ENCODE data around the gene UBXN11.
"Not testable (repeated sequence)": the region's sequence is repeated elsewhere in the genome, so short reads cannot be mapped to it uniquely, and the experiment has no call there.

UBXN11 gene

GRCh38 chr1:26336477-26337205 is 30.2 kb upstream of the UBXN11 start:
- DNase-seq (ENCODE audit: low spot score): peak; percentile 65

- DNase-seq (ENCODE audit: low spot score): no peak
Measured at GRCh38 chr1:26335774-26336476, 29.5 kb upstream of the UBXN11 start.

GRCh38 chr1:26333312-26333711 is 26.9 kb upstream of the UBXN11 start:
- DNase-seq (ENCODE audit: low spot score): not testable (repeated sequence)

GRCh38 chr1:26330276-26330675 is 23.8 kb upstream of the UBXN11 start:
- no peak for DNase-seq (ENCODE audit: low spot score)

GRCh38 chr1:26329380-26329779 is 22.9 kb upstream of the UBXN11 start:
- DNase-seq (ENCODE audit: low spot score): not testable (repeated sequence)

GRCh38 chr1:26328597-26328996 is 22.2 kb upstream of the UBXN11 start:
- no peak for DNase-seq (ENCODE audit: low spot score)

GRCh38 chr1:26327956-26328362 is 21.5 kb upstream of the UBXN11 start:
- DNase-seq (ENCODE audit: low spot score): no peak

- DNase-seq (ENCODE audit: low spot score): no peak
Measured at GRCh38 chr1:26324550-26324949, 18.1 kb upstream of the UBXN11 start.

- DNase-seq (ENCODE audit: low spot score): no peak
Measured at GRCh38 chr1:26323382-26323781, 16.9 kb upstream of the UBXN11 start.

- DNase-seq (ENCODE audit: low spot score): no peak
Measured at GRCh38 chr1:26322042-26322331, 15.6 kb upstream of the UBXN11 start.

- DNase-seq (ENCODE audit: low spot score): peak; percentile 87
Measured at GRCh38 chr1:26321315-26322041, 15.0 kb upstream of the UBXN11 start.

- DNase-seq (ENCODE audit: low spot score): no peak
Measured at GRCh38 chr1:26320896-26321295, 14.5 kb upstream of the UBXN11 start.

- DNase-seq (ENCODE audit: low spot score): no peak
Measured at GRCh38 chr1:26318338-26319064, 12.1 kb upstream of the UBXN11 start.

- DNase-seq (ENCODE audit: low spot score): no peak
Measured at GRCh38 chr1:26317612-26318337, 11.3 kb upstream of the UBXN11 start, which contains the start of gene CD52. Gene CD52, plus strand, starts transcription at chr1:26317958. Its CDS starts 60 bp downstream, at chr1:26318018.

- no peak for DNase-seq (ENCODE audit: low spot score)
Measured at GRCh38 chr1:26317146-26317545, 10.7 kb upstream of the UBXN11 start.

GRCh38 chr1:26315874-26316850 is 9.7 kb upstream of the UBXN11 start:
- no peak for DNase-seq (ENCODE audit: low spot score)

GRCh38 chr1:26314501-26314900 is 8.1 kb upstream of the UBXN11 start:
- DNase-seq (ENCODE audit: low spot score): no peak

GRCh38 chr1:26307966-26308899 is 1.8 kb upstream of the UBXN11 start:
- not testable (repeated sequence) for DNase-seq (ENCODE audit: low spot score)

GRCh38 chr1:26307363-26307781 is 936 bp upstream of the UBXN11 start:
- DNase-seq (ENCODE audit: low spot score): no peak

Data from cerebellar cortex (tissue), 1 donor.